CD14-positive monocyte (primary cell): ENCODE results near the gene RRP12. TPM values are rescaled to one million over a fixed set of nuclear protein-coding genes. Genes with fewer than 3 reads are reported as not detected.

Experiments used
- DNase-seq, 3 donors: peaks; one replicate each; pipeline ENCODE4 v3.0.0-alpha.2; 2011 to 2022
- H2AFZ ChIP-seq: 2 replicates; pipeline ENCODE4 v1.6.0; 2012; ENCODE audit warnings: mild to moderate bottlenecking, low read depth, low read length, inconsistent platforms; ENCODE audit not compliant: insufficient read depth, poor library complexity, severe bottlenecking
- H3K27ac ChIP-seq, 2 donors: 1 replicate in 1 of 2; 2 replicates in 1 of 2; pipeline ENCODE4 v1.5.1; 2012 to 2013; ENCODE audit warnings: low read length in 2 of 2, control low read depth in 1 of 2, inconsistent platforms in 1 of 2, low read depth in 1 of 2, mild to moderate bottlenecking in 1 of 2
- H3K27me3 ChIP-seq, 2 donors: one replicate each; pipeline versions ENCODE4 v1.6.0 to v1.6.1; 2011 to 2013; ENCODE audit warnings: low read length in 2 of 2; ENCODE audit not compliant: control insufficient read depth in 2 of 2, insufficient read depth in 2 of 2
- H3K36me3 ChIP-seq, 2 donors: replicated peaks in 1 of 2; 1 replicate in 1 of 2; 2 replicates in 1 of 2; pipeline versions ENCODE4 v1.5.1 to v1.6.1; 2012 to 2013; ENCODE audit warnings: low read length in 2 of 2, control low read depth in 1 of 2, inconsistent platforms in 1 of 2, mild to moderate bottlenecking in 1 of 2; ENCODE audit not compliant: insufficient read depth in 2 of 2, control insufficient read depth in 1 of 2
- H3K4me1 ChIP-seq, 2 donors: 1 replicate in 1 of 2; 2 replicates in 1 of 2; pipeline versions ENCODE4 v1.5.1 to v1.6.1; 2012 to 2013; ENCODE audit warnings: low read length in 2 of 2, control low read depth in 1 of 2, inconsistent platforms in 1 of 2, mild to moderate bottlenecking in 1 of 2, moderate library complexity in 1 of 2; ENCODE audit not compliant: insufficient read depth in 2 of 2, control insufficient read depth in 1 of 2
- H3K4me2 ChIP-seq: replicated peaks from 2 replicates; pipeline ENCODE3; 2012; ENCODE audit warnings: low read length, moderate library complexity, mild to moderate bottlenecking; ENCODE audit not compliant: poor library complexity, severe bottlenecking; ENCODE audit errors: extremely low read depth
- H3K4me3 ChIP-seq, 3 experiments: fragments of 200-600 bp in 1 of 3; sonication (generic) in 1 of 3; replicated peaks in 1 of 3; 1 replicate in 2 of 3; 2 replicates in 1 of 3; pipeline ENCODE4 v1.5.1; 2011 to 2013; ENCODE audit warnings: low read length in 3 of 3, mild to moderate bottlenecking in 3 of 3, control low read depth in 2 of 3, low read depth in 2 of 3, inconsistent platforms in 1 of 3, moderate library complexity in 1 of 3
- H3K79me2 ChIP-seq: 2 replicates; pipeline ENCODE4 v1.6.0; 2012; ENCODE audit warnings: mild to moderate bottlenecking, control low read depth, inconsistent platforms, low read length, moderate library complexity; ENCODE audit not compliant: insufficient read depth
- H3K9ac ChIP-seq: 2 replicates; pipeline ENCODE4 v1.6.0; 2017; ENCODE audit warnings: low read length, mild to moderate bottlenecking; ENCODE audit not compliant: insufficient read depth, poor library complexity, severe bottlenecking
- H3K9me3 ChIP-seq, 2 donors: replicated peaks in 1 of 2; 1 replicate in 1 of 2; 2 replicates in 1 of 2; pipeline versions ENCODE4 v1.5.1 to v1.6.1; 2012 to 2013; ENCODE audit warnings: low read length in 2 of 2, control low read depth in 1 of 2; ENCODE audit not compliant: control insufficient read depth in 1 of 2, insufficient read depth in 1 of 2
- H4K20me1 ChIP-seq: 2 replicates; pipeline ENCODE4 v1.6.0; 2012; ENCODE audit warnings: mild to moderate bottlenecking, low read length, control low read depth, moderate library complexity; ENCODE audit not compliant: insufficient read depth
- H3K27ac Mint-ChIP-seq, 7 donors: one replicate each; pipeline ENCODE4 v1.8.0; 2020; ENCODE audit warnings: mild to moderate bottlenecking in 7 of 7, mixed read lengths in 7 of 7, moderate library complexity in 6 of 7, inconsistent platforms in 2 of 7
- H3K27me3 Mint-ChIP-seq, 3 donors: one replicate each; pipeline ENCODE4 v1.8.0; 2021 to 2022; ENCODE audit warnings: low read depth in 3 of 3, mild to moderate bottlenecking in 3 of 3, mixed read lengths in 3 of 3, moderate library complexity in 3 of 3, inconsistent platforms in 1 of 3
- H3K36me3 Mint-ChIP-seq, 2 donors: one replicate each; pipeline ENCODE4 v1.8.0; 2020; ENCODE audit warnings: mixed read lengths in 2 of 2, inconsistent platforms in 1 of 2, mild to moderate bottlenecking in 1 of 2
- H3K4me1 Mint-ChIP-seq: one replicate; pipeline ENCODE4 v1.8.0; 2020; ENCODE audit warnings: mild to moderate bottlenecking, mixed read lengths
- H3K4me3 Mint-ChIP-seq, 2 donors: one replicate each; pipeline ENCODE4 v1.8.0; 2020; ENCODE audit warnings: mild to moderate bottlenecking in 2 of 2, mixed read lengths in 2 of 2, moderate library complexity in 1 of 2
- H3K9me3 Mint-ChIP-seq, 7 donors: one replicate each; pipeline ENCODE4 v1.8.0; 2020 to 2022; ENCODE audit warnings: mixed read lengths in 7 of 7, mild to moderate bottlenecking in 6 of 7, moderate library complexity in 6 of 7, inconsistent platforms in 2 of 7
- CTCF ChIP-seq: fragments of 200-600 bp; IDR thresholded peaks from one replicate; pipeline ENCODE4 v1.8.0; 2022; ENCODE audit warnings: antibody characterized with exemption, mild to moderate bottlenecking
- WGBS: methylation state at CpG from one replicate; pipeline ENCODE4 v1.1.5; 2013; ENCODE audit warnings: missing lambda C conversion rate; ENCODE audit not compliant: insufficient coverage; 5-methylcytosine and 5-hydroxymethylcytosine counted together
- intact Hi-C, 2 donors: fragments of 100-400 bp; cut with micrococcal nuclease; formaldehyde crosslinking; loops; one replicate each; pipeline versions ENCODE4 v1.15.0 to v1.15.1; 2023
- polyA plus RNA-seq, 3 donors: library from polyadenylated mRNA; depleted of rRNA in 1 of 3; unstranded in 2 of 3; stranded (reverse) in 1 of 3; fragments of 300-500 nt in 2 of 3; fragments of >200 nt in 1 of 3; fragmentation: Illumina TruSeq in 2 of 3; gene quantifications; 1 replicate in 2 of 3; 2 replicates in 1 of 3; pipeline ENCODE4 v1.2.3, GENCODE V29; 2012 to 2021

Gene RRP12
- polyA plus RNA-seq, 3 donors: 31.0 to 98.7 (median 44.3) TPM

- H3K4me3 ChIP-seq: no peak overlapping the region
- Mint-ChIP-seq H3K4me3 (no peak overlapping the region), H3K9me3 (no peaks in the 10 kb centered on the region), H3K27me3 (peaks cover 0 to 2% (median 0%) of the 10 kb centered on the region in 3 donors), H3K36me3 (peaks cover 66 to 90% of the 10 kb centered on the region in 2 donors), H3K4me1 (peaks cover 21% of the 10 kb centered on the region), H3K27ac (peak overlapping the region in 6 of 7 donors; percentile 38 to 86 (median 79))
- no peak overlapping the region for H2AFZ ChIP-seq
- no peak for TF ChIP-seq CTCF
- H3K36me3 ChIP-seq: peaks cover 78 to 93% of the 10 kb centered on the region in 2 donors
- peak in 1 of 3 donors; percentile 30 for DNase-seq
- H3K27me3 ChIP-seq: no peaks in the 10 kb centered on the region
- 87% methylated on average over 3 of the region's 5 CpGs for WGBS
- peak overlapping the region; percentile 27 to 66 for H3K27ac ChIP-seq
- H3K4me1 ChIP-seq: peaks cover 19 to 27% of the 10 kb centered on the region in 2 donors
- intact Hi-C loops: no loop called here
- H3K9ac ChIP-seq: no peak overlapping the region
- no peak overlapping the region for H3K4me2 ChIP-seq
- H3K9me3 ChIP-seq: no peaks in the 10 kb centered on the region
- H3K79me2 ChIP-seq: no peaks in the 10 kb centered on the region
- H4K20me1 ChIP-seq: no peaks in the 10 kb centered on the region
Measured at GRCh38 chr10:97390091-97390490, 11.0 kb downstream of the RRP12 start.

GRCh38 chr10:97388152-97388551, 13.0 kb downstream of the RRP12 start:
- Histone ChIP-seq H3K9ac (no peak overlapping the region), H3K4me2 (no peak overlapping the region), H2AFZ (no peak overlapping the region), H3K79me2 (no peaks in the 10 kb centered on the region), H3K4me3 (no peak overlapping the region), H3K4me1 (peaks cover 19 to 27% of the 10 kb centered on the region in 2 donors), H3K9me3 (no peaks in the 10 kb centered on the region), H4K20me1 (peaks cover 10% of the 10 kb centered on the region), H3K27me3 (no peaks in the 10 kb centered on the region), H3K36me3 (peaks cover 81 to 96% of the 10 kb centered on the region in 2 donors), H3K27ac (peak overlapping the region in 1 of 2 donors; percentile 40)
- WGBS: 87% methylated on average over 5 of the region's 5 CpGs
- peak in 2 of 3 donors; percentile 16 to 65 for DNase-seq
- peaks cover 21% of the 10 kb centered on the region for H3K4me1 Mint-ChIP-seq
- H3K36me3 Mint-ChIP-seq: peaks cover 70 to 88% of the 10 kb centered on the region in 2 donors
- intact Hi-C loops: loop anchor here in 1 of 2 donors (5.0 kb wide), 1 partner anchor 46 kb away; no protein-coding TSS in a partner anchor
- H3K4me3 Mint-ChIP-seq: no peak overlapping the region
- H3K27ac Mint-ChIP-seq: peak overlapping the region in 5 of 7 donors; percentile 28 to 75 (median 61)
- H3K27me3 Mint-ChIP-seq: peaks cover 0 to 2% (median 0%) of the 10 kb centered on the region in 3 donors
- no peak for TF ChIP-seq CTCF
- no peaks in the 10 kb centered on the region for H3K9me3 Mint-ChIP-seq
